GM12875 (cell line): Measurements from ENCODE around the gene MAFB.

Experiments used
- H3K4me3 ChIP-seq: one replicate; pipeline ENCODE4 v1.5.1; 2011; ENCODE audit warnings: low read depth, low read length, control low read depth
- TF ChIP-seq, protein P1 (sequence below): IDR thresholded peaks from 2 replicates; pipeline ENCODE4 v1.5.1; 2011; ENCODE audit warnings: low read depth, mild to moderate bottlenecking, control low read depth, inconsistent platforms, low read length, moderate library complexity, borderline replicate concordance; ENCODE audit not compliant: insufficient read depth

The MAFB gene

GRCh38 chr20:40688129-40689099 lies 622 bp downstream of the MAFB start:
- H3K4me3 ChIP-seq, result peak overlapping the region; percentile 33
- TF ChIP-seq, protein P1, sequence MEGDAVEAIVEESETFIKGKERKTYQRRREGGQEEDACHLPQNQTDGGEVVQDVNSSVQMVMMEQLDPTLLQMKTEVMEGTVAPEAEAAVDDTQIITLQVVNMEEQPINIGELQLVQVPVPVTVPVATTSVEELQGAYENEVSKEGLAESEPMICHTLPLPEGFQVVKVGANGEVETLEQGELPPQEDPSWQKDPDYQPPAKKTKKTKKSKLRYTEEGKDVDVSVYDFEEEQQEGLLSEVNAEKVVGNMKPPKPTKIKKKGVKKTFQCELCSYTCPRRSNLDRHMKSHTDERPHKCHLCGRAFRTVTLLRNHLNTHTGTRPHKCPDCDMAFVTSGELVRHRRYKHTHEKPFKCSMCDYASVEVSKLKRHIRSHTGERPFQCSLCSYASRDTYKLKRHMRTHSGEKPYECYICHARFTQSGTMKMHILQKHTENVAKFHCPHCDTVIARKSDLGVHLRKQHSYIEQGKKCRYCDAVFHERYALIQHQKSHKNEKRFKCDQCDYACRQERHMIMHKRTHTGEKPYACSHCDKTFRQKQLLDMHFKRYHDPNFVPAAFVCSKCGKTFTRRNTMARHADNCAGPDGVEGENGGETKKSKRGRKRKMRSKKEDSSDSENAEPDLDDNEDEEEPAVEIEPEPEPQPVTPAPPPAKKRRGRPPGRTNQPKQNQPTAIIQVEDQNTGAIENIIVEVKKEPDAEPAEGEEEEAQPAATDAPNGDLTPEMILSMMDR, result no peak

GRCh38 chr20:40687384-40688128 lies 1.5 kb downstream of the MAFB start:
- H3K4me3 ChIP-seq, result no peak overlapping the region
- TF ChIP-seq, protein P1, result no peak

GRCh38 chr20:40686893-40687292 lies 2.1 kb downstream of the MAFB start:
- TF ChIP-seq, protein P1, result no peak
- H3K4me3 ChIP-seq, result no peak overlapping the region

GRCh38 chr20:40686434-40686882 lies 2.6 kb downstream of the MAFB start:
- no peak overlapping the region for H3K4me3 ChIP-seq
- TF ChIP-seq, protein P1, result no peak

- TF ChIP-seq, protein P1, result no peak
- H3K4me3 ChIP-seq, result no peak overlapping the region
Observed at GRCh38 chr20:40685349-40685748, 3.7 kb downstream of the MAFB start.

GRCh38 chr20:40683894-40684268 lies 5.2 kb downstream of the MAFB start:
- TF ChIP-seq, protein P1, result no peak
- H3K4me3 ChIP-seq, result no peak overlapping the region
